Activated naive CD8-positive, alpha-beta T cell treated with anti-CD3 and anti-CD28 coated beads, Interleukin-2, amount 50 U/mL, for 16 hours (primary cell): ENCODE results near the gene CCDC92B.

Source experiments
- DNase-seq: peaks from one replicate; pipeline ENCODE4 v3.0.0-alpha.2; 2020; ENCODE audit warnings: low read depth, low spot score

Gene CCDC92B

DNA sequence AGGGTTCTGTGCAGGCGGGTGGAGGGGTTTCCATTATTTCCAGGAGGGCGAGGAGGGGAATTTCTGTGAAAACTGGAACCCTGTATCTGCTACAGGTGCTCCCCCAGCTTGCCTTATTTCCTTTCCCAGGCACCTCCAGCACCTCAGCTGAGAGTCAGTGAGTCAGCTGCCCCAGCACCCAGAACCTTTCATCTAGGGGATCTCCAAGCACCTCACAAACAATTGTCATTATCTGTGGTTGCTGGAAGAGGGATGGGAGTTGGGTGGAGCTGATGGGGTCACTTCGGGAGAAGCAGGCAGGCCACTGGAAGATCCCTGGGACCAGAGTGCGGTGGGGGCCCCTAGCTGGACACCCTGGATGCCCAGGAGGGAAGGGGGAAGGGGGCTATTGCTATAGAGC, 27.8 kb downstream of the CCDC92B start:
- no peak for DNase-seq

DNA sequence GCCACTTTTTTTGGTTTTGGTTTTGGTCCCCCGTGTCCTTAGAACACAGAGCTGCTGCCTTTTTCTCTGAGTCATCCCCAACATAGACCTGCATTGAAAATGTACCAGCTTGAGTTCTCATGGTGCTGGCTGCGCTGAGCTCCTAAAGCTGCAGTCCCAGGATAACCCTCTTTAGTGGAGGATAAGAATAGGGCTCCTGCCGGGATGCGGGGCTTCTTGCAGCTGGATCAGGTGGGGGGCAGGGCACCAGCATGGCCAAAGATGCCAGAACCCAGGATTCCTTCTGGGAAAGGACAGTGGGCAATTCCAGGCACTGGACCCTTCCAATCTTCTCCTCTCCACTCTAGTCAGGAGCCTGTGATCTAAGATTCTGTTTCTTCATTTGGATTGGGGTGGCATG, 29.6 kb downstream of the CCDC92B start:
- DNase-seq: no peak

DNA sequence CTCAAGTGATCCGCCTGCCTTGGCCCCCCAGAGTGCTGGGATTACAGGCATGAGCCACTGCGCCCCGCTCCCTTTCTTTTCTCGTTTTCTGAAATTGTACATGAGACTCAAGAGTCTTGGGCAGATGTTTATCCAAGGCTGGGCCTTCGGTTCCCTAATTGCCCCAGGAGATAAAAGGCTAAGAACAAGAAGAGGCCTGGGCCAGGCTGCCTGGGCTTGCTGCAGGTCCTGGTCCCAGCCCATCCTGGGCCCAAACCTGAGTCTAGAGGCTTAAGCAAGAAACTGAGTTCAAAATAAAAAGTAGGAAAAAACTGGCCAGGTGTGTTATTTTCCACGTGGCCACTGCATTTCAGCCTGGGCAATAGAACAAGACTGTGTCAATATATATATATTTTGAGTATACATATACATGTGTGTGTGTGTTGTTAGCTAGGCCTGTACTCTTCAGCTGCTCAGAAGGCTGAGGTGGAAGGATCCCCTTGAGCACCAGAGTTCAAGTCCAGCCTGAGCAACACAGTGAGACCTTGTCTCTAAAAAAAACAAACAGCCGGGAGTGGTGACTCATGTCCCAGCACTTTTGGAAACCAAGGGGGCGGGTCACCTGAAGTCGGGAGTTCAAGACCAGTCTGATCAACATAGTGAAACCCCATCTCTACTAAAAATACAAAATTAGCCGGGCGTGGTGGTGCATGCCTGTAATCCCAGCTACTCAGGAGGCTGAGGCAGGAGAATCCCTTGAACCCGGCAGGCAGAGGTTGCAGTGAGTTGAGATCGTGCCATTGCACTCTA, 31.1 kb downstream of the CCDC92B start:
- DNase-seq: no peak

DNA sequence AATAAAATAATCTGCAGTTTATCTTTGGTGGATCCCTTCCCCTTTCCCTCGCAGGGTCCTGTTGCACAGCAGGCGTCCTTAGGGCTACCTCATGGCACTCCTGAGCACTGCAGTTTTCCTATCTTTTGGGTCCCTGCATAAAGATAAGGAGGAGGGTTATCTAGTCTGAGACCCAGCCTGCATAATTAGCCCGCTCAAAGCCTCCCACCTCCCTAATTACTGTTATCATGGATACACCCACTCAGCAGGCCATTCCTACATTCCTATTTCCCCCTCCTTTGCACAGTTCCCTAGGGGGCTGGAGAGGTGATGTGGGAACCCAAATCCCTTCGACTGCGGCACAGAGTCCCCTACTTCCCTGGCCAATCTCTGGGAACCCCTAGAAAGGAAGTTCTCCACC, 32.8 kb downstream of the CCDC92B start:
- no peak for DNase-seq

DNA sequence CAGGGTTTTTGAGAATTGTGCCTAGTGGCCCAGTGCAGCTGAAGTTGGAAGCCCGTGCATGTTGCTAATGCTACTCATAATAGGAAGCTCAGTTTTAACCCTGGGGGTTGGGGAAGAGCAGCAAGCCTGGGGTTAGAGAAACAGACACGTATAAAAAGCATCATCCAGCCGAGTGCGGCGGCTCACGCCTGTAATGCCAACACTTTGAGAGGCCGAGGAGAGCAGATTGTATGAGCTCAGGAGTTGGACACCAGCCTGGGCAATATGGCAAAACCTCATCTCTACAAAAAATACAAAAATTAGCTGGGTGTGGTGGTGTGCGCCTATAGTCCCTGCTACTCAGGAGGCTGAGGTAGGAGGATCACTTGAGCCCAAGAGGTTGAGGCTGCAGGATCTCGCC, 35.6 kb downstream of the CCDC92B start:
- DNase-seq: no peak

DNA sequence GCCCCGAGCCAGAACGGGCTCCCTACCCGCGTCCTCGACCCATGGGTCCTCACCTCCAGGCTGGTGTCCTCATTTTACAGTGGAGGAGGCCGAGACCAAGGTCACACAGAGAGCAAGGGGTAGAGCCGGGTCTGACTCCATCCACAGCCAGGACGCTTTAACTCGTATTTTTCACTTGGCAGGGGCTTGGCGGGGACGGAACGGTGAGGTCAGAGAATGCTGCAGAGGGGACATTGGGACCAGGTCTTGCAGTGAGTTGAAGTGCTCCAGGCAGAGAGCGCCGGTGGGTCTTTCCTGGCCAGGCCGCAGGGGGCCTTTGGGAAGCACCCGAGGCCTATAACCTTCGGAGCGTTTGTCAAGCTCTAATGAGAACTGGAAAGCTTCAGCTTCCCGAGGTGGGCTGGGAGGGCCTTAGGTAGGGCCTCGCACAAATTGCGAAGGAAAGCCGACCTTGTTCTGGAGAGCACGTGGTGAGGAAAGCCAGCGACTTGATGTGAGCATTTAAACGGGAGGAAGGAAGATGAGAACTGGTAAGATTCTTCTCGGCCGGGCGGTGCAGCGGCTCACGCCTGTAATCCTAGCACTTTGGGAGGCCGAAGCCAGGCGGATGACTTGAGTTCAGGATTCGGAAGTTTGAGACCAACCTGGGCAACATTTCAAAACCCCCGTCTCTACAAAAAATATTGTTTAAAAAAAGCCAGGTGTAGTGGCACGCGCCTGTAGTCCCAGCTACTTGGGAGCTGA, 37.0 kb downstream of the CCDC92B start:
- DNase-seq: no peak

DNA sequence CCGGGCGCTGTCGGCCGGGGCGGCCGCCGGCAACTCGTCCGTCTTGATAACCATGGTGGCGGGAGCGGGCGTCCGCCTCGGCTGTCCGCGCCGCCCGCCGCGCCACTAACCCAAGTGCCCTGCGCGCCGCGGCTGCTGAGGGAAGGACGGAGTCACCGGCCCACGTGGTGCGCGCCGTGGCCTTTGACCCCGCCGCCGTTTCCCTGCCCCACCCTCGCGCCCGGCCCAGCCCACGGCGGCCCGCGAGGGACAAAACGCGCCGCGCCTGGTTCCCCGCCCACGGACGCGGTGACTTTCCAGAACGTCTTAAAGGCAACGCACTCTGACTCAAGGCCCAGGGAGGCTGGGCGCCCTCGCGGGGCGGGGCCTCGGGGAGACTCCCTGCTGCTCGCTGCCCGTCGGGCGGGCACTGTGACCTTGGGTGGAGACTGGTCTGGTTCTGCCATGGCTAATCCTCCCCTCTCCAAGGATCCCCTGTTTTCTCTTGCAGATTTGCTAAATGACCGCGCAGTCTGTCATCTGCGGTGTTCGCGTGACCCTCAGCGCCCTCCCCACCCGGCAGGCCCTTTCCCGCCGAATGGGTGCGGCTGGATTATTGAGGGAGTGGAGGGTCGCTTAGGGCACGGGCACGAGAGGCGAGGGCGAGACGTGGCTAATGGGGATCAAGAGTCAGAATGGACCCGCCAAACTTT, 37.7 kb downstream of the CCDC92B start, which contains the start of gene CLUH:
Gene CLUH, minus strand, starts transcription at position 157 of the 692 bp plus-strand sequence. Its CDS starts 103 bp downstream, at position 54.
- DNase-seq: peak; percentile 94

DNA sequence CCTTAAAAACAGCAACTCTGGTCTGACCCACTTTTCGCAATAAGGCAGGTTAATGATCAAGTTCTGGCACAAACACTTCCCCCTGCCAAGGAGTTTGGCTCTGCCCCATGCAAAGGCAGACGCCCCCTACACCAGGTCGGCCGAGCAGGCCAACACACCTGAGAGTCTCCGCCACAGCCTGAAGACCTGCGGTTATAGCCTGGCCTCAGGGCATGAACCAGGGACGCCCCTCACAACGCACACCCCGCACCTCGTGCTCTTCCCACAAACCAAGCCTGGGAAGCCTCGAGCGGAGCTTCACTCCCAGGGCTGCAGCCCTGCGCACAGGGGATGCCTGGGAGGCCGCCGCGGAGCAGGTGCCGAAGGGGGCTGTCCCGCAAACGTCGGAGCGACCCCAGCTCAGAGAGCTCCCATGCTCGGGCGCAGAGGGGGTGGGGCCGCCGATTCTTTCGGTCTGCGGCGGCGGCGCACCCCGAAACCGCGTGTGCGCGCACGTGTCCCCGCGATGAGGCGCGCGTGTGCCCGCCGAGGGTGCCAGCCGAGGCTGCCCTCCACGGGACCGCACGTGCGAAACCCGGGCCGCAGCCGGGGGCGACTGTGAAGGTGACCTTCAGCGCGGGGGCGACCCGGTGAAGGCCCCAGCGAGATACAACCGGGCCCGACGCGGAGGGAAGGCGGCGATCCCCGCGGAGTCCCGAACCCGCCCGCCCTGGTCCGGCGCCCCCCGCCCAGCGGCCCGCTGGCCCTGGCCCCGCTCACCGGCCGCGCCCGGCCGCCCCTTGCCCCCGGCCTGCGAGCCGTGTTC, 38.4 kb downstream of the CCDC92B start:
- DNase-seq: no peak

DNA sequence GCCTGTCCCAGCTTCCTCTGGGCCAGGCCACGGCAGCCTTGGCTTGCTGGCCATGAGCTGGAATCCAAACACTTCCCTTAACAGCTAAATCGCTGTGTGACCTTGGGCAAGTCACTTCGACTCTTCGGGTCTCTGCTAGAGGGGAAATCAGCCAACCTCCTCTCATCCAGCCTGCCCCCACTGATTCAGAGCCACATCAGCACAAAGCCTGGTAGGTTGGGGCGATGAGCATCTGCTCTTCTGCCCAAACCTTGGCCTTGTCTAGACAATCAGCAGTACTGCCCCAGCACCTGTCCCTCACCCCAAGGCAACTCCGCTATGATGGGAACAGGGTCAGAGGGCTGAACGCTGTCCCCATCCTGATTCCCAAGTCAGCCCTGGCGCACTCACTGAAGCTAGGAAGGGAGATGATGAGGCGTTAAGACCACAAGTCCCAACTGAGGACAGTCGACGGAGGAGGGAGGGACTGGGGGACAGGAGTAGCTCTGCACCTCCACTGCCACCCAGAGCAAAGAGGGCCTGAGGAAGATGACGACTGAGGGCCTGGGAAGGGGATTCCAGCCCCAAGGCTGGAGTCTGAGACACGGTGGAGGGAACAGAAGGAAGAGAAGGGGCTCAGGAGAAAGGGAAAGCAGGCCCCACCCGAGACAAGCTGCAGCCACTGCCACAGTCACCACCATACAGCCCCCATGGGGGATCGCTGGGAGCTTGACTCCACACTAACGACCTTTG, 39.2 kb downstream of the CCDC92B start:
- no peak for DNase-seq

DNA sequence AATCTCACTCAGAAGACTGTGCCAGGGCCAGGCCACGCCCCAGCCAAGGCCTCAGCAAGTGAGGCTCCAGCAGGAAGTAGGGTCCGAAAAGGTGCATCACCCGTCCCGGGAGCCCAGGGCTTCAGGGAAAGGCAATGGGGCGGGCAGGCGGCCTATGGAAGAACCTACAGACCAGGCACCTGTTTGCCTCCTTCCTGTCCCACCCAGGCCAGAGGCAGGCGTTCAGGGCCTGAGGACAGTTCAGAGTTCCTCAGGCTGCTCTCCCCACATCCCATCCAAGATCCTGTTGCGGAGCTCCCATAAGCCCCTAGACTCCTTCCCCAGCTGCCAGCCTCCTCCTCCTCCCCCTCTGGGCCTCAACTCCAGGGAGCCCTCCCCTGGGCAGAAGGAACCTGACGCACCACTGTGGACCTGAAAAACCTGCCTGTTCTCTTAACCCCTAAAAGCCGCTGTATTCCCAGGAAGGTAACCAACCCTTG, 40.2 kb downstream of the CCDC92B start:
- no peak for DNase-seq

DNA sequence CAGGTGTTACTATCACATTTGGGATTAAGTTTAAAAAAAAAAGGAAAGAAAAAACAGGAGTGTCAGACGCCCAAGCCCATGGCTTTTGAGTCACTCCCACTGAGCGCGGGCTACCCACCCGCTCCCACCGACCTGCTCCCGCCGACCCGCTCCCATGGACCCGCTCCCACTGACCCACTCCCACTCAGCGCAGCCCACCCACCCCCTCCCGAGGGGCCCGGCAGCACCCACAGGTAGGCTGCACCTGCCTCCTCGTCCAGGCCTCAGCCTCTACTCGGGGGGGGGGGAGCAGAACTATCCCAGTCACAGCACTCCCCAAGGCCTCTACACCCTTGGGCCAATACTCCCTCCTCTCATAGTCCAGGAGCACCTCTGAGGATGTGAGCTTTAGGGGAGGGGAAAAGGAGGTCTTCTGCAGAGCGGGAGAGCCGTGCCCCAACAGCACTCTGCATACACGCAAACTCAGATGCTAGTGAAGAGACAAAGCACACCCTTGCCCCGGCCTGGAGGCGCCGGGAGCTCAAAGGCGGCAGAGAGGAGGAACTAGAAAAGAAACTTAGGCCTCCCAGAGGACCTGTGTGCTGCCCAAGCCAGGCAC, 40.8 kb downstream of the CCDC92B start:
- DNase-seq: no peak

DNA sequence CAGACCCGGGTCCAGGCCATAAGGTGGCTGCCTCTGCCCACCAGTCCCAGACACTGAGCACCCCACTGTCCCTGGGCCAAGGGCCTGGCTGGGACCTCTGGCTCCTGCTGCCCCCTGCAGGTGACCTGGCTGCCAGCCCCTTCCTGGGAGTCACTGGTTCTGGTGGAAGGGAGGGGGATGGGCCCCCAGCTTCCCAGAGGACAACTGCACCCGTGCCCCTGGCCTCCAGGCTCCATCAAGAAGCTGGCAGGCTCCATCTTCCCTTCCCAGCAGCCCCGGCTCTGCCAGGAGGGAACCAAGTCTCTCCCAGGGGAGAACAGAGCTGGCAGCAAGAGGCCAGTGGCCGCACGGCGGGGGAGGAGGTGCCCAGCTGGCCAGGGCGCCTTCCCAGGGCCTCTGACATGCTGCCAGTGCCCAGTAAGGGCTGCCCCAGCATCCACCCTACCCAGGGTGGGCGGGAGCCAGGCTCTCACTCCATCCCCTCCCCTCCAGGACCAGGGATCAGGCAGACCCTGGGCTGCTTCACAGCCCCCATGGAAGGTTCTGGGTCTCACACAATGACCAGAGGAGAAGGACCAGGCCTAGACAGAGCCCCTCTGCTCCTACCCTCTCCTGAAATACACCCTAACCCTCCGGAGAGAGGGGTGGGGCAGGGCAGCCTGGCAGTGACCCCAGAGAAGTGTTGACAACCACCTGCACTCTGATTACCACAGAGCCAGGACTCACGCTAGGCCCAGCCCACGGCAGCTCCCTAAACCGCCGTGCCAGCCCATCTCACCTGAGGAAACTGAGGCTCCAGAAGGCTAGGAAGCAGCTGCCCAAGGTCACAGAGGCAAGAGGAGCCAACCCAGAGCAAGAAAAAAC, 41.5 kb downstream of the CCDC92B start:
- no peak for DNase-seq

DNA sequence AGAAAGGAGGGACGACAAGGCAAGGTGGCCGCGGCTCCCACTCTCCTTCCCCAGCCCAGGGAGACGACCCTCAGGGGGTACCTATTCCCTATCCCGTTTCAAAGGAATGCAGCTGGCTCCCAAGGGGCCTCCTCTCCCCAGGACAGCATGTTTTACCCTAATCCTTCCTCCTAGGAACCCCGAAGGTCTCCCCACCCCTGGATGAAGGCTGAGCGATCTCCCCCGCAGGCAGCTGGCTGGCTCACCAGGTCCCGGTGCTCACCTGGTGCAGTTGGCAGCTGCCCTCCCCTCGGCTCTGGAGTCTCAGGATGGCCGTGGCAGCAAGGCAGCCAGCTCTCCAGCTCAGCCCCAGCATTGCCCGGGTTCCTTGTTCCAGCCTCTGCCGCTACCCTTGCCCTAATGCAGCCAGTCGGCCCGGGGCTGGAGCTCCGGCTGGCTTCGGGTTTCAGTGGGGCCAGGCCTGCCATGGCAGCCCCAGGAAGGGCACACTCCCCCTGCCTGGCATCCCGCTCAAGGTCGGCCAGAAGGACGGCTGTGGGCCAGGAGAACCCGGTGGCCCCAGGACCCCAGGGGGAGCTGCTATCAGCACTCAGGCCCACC, 42.4 kb downstream of the CCDC92B start:
- no peak for DNase-seq

DNA sequence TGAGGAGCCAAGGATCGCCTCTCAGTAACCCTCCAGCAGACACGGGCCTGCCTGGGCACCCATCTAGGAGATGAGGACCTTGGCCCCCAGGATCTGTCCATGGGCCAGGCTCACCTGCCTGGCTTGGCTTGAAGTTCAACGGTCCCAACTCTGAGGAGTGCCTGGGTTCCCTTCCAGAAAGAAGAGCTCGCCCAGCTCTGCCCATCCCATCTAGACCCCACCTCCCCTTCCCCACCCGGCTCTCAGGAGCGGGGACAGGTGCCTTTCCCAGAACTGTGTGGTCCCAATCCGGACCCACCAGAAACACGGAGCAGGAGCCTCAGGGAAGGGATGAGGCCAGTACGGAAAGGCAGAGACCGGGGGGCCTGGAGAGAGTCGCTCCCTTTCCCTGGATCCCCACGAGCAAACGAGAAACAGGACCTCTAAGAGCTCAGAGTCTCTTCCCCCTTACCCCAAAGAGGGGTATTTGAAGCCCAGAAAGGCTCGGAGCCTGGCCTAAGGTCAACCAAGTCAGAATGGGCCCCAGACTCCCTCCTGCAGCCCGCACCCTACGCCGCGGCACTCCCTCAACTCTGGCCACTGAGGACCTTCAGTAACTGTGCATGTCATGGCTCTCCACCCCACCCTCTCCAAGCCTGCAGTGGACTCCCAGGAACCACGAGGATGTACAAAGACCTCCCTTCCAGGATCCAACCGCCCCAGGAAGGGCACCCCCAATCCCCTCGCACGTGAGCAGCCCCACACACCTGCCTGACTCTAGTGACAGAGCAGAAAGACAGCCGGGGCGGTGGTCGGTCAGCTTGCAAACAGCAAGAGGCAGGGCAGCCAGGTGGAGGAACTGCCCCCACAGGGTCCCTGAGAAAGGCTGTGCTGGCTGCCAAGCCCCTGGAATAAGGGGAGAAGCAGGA, 43.3 kb downstream of the CCDC92B start:
- no peak for DNase-seq

DNA sequence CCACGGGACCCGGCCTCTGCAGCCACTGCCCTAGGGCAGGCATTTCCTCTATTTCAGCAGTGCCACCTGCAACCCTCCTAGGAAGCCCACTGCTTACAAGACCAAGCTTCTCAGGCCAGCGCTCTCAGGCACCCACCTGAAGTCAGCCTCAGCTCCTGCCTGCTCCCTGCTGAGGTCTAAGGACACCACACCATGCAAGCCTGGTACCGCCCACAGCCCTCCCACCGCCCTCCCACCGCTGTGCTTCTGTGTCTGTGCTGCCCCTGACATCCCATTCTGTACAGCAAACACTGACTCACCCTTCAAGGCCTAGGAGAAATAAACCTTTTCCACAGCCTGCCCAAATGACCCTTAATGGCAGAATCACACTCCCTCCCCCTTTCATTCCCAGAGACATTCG, 44.2 kb downstream of the CCDC92B start:
- no peak for DNase-seq

DNA sequence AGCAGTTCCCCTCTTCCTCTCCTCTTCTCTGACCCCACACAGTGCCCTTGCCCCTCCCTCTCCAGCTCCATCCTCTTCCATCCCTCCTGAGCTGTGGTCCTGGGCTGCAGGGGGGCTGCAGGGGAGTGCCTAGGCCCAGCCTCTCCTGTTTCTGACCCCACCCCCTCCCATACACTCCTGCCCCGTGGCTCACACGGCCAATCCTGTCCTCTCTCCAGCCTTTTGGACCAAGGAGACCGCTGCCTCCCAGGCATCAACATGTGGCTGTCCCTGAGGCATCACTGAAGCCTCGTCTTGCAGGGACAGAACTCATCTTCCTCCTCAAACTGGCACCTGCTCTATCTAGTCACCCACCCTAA, 44.6 kb downstream of the CCDC92B start:
- no peak for DNase-seq

DNA sequence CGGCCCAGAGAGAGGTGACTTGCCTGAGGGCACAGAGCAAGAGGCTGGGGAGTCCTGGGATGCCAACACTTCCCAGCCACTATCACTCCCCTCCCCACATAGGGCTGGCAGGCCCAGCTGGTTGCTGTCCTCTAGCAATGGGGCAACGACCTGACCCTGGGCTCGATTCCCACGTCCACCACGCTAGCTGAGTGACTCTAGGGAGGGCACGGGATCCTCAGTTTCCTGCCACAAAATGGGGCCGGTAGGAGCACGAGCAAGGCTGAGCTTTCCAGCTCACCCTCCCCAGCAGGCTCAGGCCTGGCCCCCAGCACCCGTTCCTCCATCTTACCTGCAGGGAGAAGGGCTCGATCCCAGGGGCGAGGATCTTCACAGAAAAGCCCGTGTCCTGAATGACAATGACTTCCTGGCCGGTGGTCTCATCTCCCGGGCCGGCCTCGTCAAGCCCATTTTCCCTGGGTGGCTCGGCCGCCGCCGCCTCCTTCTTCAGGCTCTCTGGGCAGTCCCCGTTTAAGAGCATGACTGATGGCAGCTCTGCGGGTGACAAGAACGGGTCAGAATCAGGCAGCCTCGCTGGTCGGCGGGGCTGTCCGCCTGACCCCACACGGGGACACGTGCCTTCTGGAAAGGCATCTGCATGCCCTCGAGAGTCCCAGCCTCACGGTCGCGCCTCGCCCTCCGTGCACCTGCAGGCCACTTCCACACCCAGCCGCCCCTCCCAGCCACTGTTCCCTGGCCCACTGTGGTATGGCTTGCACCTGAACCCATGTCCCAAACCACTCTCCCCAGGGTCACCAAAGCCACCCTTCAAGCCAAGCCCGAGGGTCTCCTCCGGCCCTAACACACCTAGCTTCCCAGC, 45.2 kb downstream of the CCDC92B start:
- no peak for DNase-seq
